Transverse colon (tissue), 4 donors: ENCODE results near the gene DNAJC3. TPM values are rescaled to one million over a fixed set of nuclear protein-coding genes. Genes with fewer than 3 reads are reported as not detected.
"Not testable (repeated sequence)": the region's sequence is repeated elsewhere in the genome, so short reads cannot be mapped to it uniquely, and the experiment has no call there.

ENCODE experiments used
- DNase-seq: peaks from one replicate; pipeline ENCODE4 v3.0.0-alpha.2; 2019
- H3K27ac ChIP-seq, 4 donors: fragments of 200-600 bp; sonication (generic); 2 replicates each; pipeline ENCODE4 v1.5.1; 2016 to 2018; ENCODE audit warnings: inconsistent platforms in 4 of 4
- H3K27me3 ChIP-seq: fragments of 200-600 bp; sonication (generic); 2 replicates; pipeline ENCODE4 v1.5.1; 2017; ENCODE audit warnings: inconsistent platforms
- H3K36me3 ChIP-seq, 4 donors: fragments of 200-600 bp; sonication (generic); 2 replicates each; pipeline ENCODE4 v1.5.1; 2017 to 2019; ENCODE audit warnings: inconsistent platforms in 4 of 4
- H3K4me1 ChIP-seq, 4 donors: fragments of 200-600 bp; sonication (generic); 2 replicates each; pipeline ENCODE4 v1.5.1; 2017 to 2020; ENCODE audit warnings: inconsistent platforms in 4 of 4
- H3K4me3 ChIP-seq, 4 donors: fragments of 200-600 bp; sonication (generic); 1 replicate in 1 of 4; 2 replicates in 3 of 4; pipeline versions ENCODE4 v1.5.1 to v1.6.1; 2017 to 2019; ENCODE audit warnings: inconsistent platforms in 4 of 4
- H3K9me3 ChIP-seq, 2 donors: fragments of 200-600 bp; sonication (generic); 2 replicates each; pipeline ENCODE4 v1.5.1; 2017 to 2019; ENCODE audit warnings: inconsistent platforms in 2 of 2
- CTCF ChIP-seq, 5 experiments: fragments of 200-600 bp in 3 of 5; fragments of 450-650 bp in 2 of 5; sonication (generic) in 3 of 5; IDR thresholded peaks; 1 replicate in 2 of 5; 2 replicates in 3 of 5; pipeline ENCODE4 v1.5.1; 2016 to 2017; ENCODE audit warnings: antibody characterized with exemption in 5 of 5, inconsistent platforms in 3 of 5, mild to moderate bottlenecking in 2 of 5, moderate library complexity in 1 of 5
- EP300 ChIP-seq: sonication (generic); formaldehyde crosslinking; IDR thresholded peaks from one replicate; pipeline ENCODE4 v1.6.1; 2017; ENCODE audit warnings: antibody characterized with exemption, low read depth
- POLR2A ChIP-seq: fragments of 450-650 bp; IDR thresholded peaks from one replicate; pipeline ENCODE4 v1.6.1; 2016; ENCODE audit warnings: antibody characterized with exemption, mild to moderate bottlenecking, moderate library complexity
- POLR2AphosphoS5 ChIP-seq, 3 donors: sonication (generic); formaldehyde crosslinking; IDR thresholded peaks; one replicate each; pipeline ENCODE4 v1.6.1; 2016; ENCODE audit warnings: antibody characterized with exemption in 3 of 3
- WGBS, 2 donors: methylation state at CpG; one replicate each; pipeline ENCODE4 v1.1.5; 2018; ENCODE audit warnings: low coverage in 1 of 2; 5-methylcytosine and 5-hydroxymethylcytosine counted together
- in situ Hi-C, 4 donors: fragments of 200-750 bp; cut with MboI; loops; one replicate each; pipeline versions ENCODE4 v1.15.0 to v1.15.1; 2017; ENCODE audit warnings: low sequenced_read_pairs in 3 of 4, low pct_ligation_motif_present in 1 of 4, low pct_unique_long_range_greater_than_20kb in 1 of 4
- intact Hi-C: fragments of 100-400 bp; cut with DNase I; formaldehyde crosslinking; loops from one replicate; pipeline ENCODE4 v1.15.1; 2023; ENCODE audit warnings: low total_unique reads
- total RNA-seq, 4 donors: library from RNA; depleted of rRNA; stranded (reverse); fragments of >200 nt; gene quantifications; one replicate each; pipeline ENCODE4 v1.1.0, GENCODE V29; 2016

The DNAJC3 gene
- total RNA-seq, 4 donors from 2014 or later: 22.8 to 49.7 (median 35.5) TPM

GRCh38 chr13:95784900-95785290 is 108.0 kb downstream of the DNAJC3 start:
- peaks cover 0 to 8% (median 3%) of the 10 kb centered on the region in 4 donors for H3K4me1 ChIP-seq
- peaks cover 0 to 29% (median 13%) of the 10 kb centered on the region in 4 donors for H3K36me3 ChIP-seq
- in situ Hi-C loops: no loop called here
- TF ChIP-seq POLR2A (no peak), CTCF (IDR thresholded peaks at IDR 0.05) (no peak), EP300 (no peak), POLR2AphosphoS5 (IDR thresholded peaks at IDR 0.05) (no peak)
- peak overlapping the region in 1 of 4 donors; percentile 7 for H3K27ac ChIP-seq
- no peaks in the 10 kb centered on the region for H3K9me3 ChIP-seq
- intact Hi-C loops: no loop called here
- no peak for DNase-seq
- H3K27me3 ChIP-seq: no peaks in the 10 kb centered on the region
- no peak overlapping the region for H3K4me3 ChIP-seq
- WGBS, 2 donors: 59 to 68% methylated on average over 3 of the region's 3 CpGs

GRCh38 chr13:95787356-95788099 is 110.6 kb downstream of the DNAJC3 start:
- no peak for TF ChIP-seq CTCF (IDR thresholded peaks at IDR 0.05)
- peaks cover 0 to 8% (median 3%) of the 10 kb centered on the region in 4 donors for H3K4me1 ChIP-seq
- in situ Hi-C loops (no loop called here), intact Hi-C loops (no loop called here)
- DNase-seq: no peak
- H3K27ac ChIP-seq: no peak overlapping the region
- 33 to 40% methylated on average over 1 of the region's 1 CpG for WGBS, 2 donors
- H3K27me3 ChIP-seq: no peaks in the 10 kb centered on the region
- H3K4me3 ChIP-seq: no peak overlapping the region
- peaks cover 0 to 48% (median 20%) of the 10 kb centered on the region in 4 donors for H3K36me3 ChIP-seq
- no peaks in the 10 kb centered on the region for H3K9me3 ChIP-seq

GRCh38 chr13:95788100-95788463 is 111.1 kb downstream of the DNAJC3 start:
- peaks cover 0 to 53% (median 20%) of the 10 kb centered on the region in 4 donors for H3K36me3 ChIP-seq
- H3K9me3 ChIP-seq: no peaks in the 10 kb centered on the region
- in situ Hi-C loops: no loop called here
- DNase-seq: no peak
- H3K4me3 ChIP-seq: no peak overlapping the region
- H3K27me3 ChIP-seq: no peaks in the 10 kb centered on the region
- intact Hi-C loops: no loop called here
- TF ChIP-seq CTCF (IDR thresholded peaks at IDR 0.05) (no peak), EP300 (no peak)
- H3K4me1 ChIP-seq: peaks cover 0 to 8% (median 3%) of the 10 kb centered on the region in 4 donors
- no peak overlapping the region for H3K27ac ChIP-seq
- 42 to 43% methylated on average over 2 of the region's 2 CpGs for WGBS, 2 donors

GRCh38 chr13:95789315-95789714 is 112.4 kb downstream of the DNAJC3 start:
- peaks cover 0 to 54% (median 22%) of the 10 kb centered on the region in 4 donors for H3K36me3 ChIP-seq
- H3K27me3 ChIP-seq, H3K4me1 ChIP-seq, H3K9me3 ChIP-seq, DNase-seq, in situ Hi-C loops, intact Hi-C loops, H3K27ac ChIP-seq, H3K4me3 ChIP-seq: not testable (repeated sequence)

- intact Hi-C loops: no loop called here
- 88 to 100% methylated on average over 1 to 7 of the region's 7 CpGs for WGBS, 2 donors
Measured at GRCh38 chr13:95791084-95791722, 114.3 kb downstream of the DNAJC3 start.

More at GRCh38 chr13:95791084-95791722, 114.3 kb downstream of the DNAJC3 start:
- no peak for TF ChIP-seq POLR2A
- no peak for TF ChIP-seq EP300
- no peak for TF ChIP-seq POLR2AphosphoS5 (IDR thresholded peaks at IDR 0.05)
- TF ChIP-seq CTCF (IDR thresholded peaks at IDR 0.05): no peak
- Histone ChIP-seq H3K4me3 (no peak overlapping the region), H3K27me3 (no peaks in the 10 kb centered on the region), H3K4me1 (no peaks in the 10 kb centered on the region), H3K36me3 (peaks cover 0 to 54% (median 23%) of the 10 kb centered on the region in 4 donors), H3K27ac (no peak overlapping the region), H3K9me3 (no peaks in the 10 kb centered on the region)
- DNase-seq: no peak
- in situ Hi-C loops: no loop called here
